ENCODE results near the gene GADD45B.

Gene GADD45B

GRCh38 chr19:2434267-2434666 lies 41.7 kb upstream of the GADD45B start:
- Histone ChIP-seq H3K4me2 (ENCODE audit: low read length) (no peak overlapping the region), H3K9me3 (ENCODE audit: control insufficient read depth, insufficient read depth, low read length) (no peaks in the 10 kb centered on the region), H3K27ac (ENCODE audit: low read depth, low read length) (no peak overlapping the region), H3K36me3 (ENCODE audit: control insufficient read depth, low read length) (peaks cover 74% of the 10 kb centered on the region), H3K79me2 (ENCODE audit: control insufficient read depth, low read length) (peaks cover 9% of the 10 kb centered on the region), H4K20me1 (ENCODE audit: control insufficient read depth, insufficient read depth, low read depth, low read length) (no peaks in the 10 kb centered on the region), H3K27me3 (ENCODE audit: control insufficient read depth, low read length) (no peaks in the 10 kb centered on the region), H3F3A (ENCODE audit: control insufficient read depth, insufficient read depth) (no peaks in the 10 kb centered on the region; the same call in 1 of the 2 replicates), H3K4me1 (ENCODE audit: control insufficient read depth, low read length) (no peaks in the 10 kb centered on the region), H3K4me3 (ENCODE audit: low read length) (no peak overlapping the region), H3K9me2 (replicated peaks; ENCODE audit: control insufficient read depth, low read length) (no peaks in the 10 kb centered on the region)
- TF ChIP-seq EZH2phosphoT487 (IDR thresholded peaks at IDR 0.05; ENCODE audit: borderline replicate concordance, low read length) (no peak), CTCF (IDR thresholded peaks at IDR 0.05; ENCODE audit: low read depth, low read length, poor library complexity, severe bottlenecking) (no peak)

DNA sequence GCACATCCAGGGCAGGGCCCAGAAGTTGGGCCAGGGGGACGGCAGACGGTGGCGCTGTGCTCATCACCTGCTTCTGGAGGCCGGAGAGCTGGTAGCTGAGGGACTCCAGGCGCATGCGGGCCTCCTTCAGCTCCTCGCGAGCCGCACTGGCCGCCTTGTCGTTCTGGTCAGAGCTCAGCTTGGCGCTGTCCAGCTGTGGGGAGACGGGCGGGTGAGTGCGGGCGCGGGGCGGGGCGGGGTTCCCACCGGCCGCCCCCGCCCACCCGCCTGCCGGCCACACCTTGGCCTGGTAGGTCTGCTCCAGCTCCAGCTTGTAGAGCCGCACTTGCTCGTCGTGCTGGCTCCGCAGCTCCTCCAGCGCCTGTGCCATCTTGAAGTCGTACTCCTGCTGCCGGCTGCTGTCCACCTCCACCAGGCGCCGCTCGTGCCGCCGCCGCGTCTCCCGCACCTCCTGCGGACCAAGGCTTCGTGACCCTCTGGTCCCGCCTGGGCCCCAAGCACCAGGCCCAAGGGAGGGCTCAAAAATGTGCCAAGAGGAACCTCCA lies 41.1 kb upstream of the GADD45B start:
- H3K9me2 ChIP-seq (replicated peaks; ENCODE audit: control insufficient read depth, low read length): no peaks in the 10 kb centered on the region
- peaks cover 11% of the 10 kb centered on the region for H3K79me2 ChIP-seq (ENCODE audit: control insufficient read depth, low read length)
- TF ChIP-seq CTCF (IDR thresholded peaks at IDR 0.05; ENCODE audit: low read depth, low read length, poor library complexity, severe bottlenecking): no peak
- no peak for TF ChIP-seq EZH2phosphoT487 (IDR thresholded peaks at IDR 0.05; ENCODE audit: borderline replicate concordance, low read length)
- H3K9me3 ChIP-seq (ENCODE audit: control insufficient read depth, insufficient read depth, low read length): no peaks in the 10 kb centered on the region
- no peaks in the 10 kb centered on the region for H3K27me3 ChIP-seq (ENCODE audit: control insufficient read depth, low read length)
- no peaks in the 10 kb centered on the region for H4K20me1 ChIP-seq (ENCODE audit: control insufficient read depth, insufficient read depth, low read depth, low read length)
- no peak overlapping the region for H3K4me3 ChIP-seq (ENCODE audit: low read length)
- H3K36me3 ChIP-seq (ENCODE audit: control insufficient read depth, low read length): peaks cover 72% of the 10 kb centered on the region
- no peaks in the 10 kb centered on the region; the same call in 1 of the 2 replicates for H3F3A ChIP-seq (ENCODE audit: control insufficient read depth, insufficient read depth)
- H3K4me1 ChIP-seq (ENCODE audit: control insufficient read depth, low read length): no peaks in the 10 kb centered on the region
- H3K27ac ChIP-seq (ENCODE audit: low read depth, low read length): no peak overlapping the region
- H3K4me2 ChIP-seq (ENCODE audit: low read length): no peak overlapping the region

DNA sequence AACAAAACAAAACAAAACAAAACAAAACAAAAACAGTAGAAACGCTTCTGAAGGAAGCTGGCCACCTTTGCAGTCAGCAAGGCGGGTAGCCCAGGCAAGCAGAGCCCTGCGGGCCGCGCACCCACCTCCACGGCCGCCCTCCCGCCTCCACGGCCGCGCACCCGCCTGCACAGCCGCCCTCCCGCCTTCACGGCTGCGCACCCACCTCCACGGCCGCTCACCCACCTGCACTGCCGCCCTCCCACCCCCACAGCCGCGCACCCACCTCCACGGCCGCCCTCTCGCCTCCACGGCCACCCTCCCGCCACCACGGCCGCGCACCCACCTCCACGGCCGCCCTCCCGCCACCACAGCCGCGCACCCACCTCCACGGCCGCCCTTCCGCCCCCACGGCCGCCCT lies 39.5 kb upstream of the GADD45B start:
- H3K4me2 ChIP-seq (ENCODE audit: low read length): no peak overlapping the region
- TF ChIP-seq CTCF (IDR thresholded peaks at IDR 0.05; ENCODE audit: low read depth, low read length, poor library complexity, severe bottlenecking): no peak
- no peak for TF ChIP-seq EZH2phosphoT487 (IDR thresholded peaks at IDR 0.05; ENCODE audit: borderline replicate concordance, low read length)
- H3K27me3 ChIP-seq (ENCODE audit: control insufficient read depth, low read length): no peaks in the 10 kb centered on the region
- peaks cover 22% of the 10 kb centered on the region for H3K79me2 ChIP-seq (ENCODE audit: control insufficient read depth, low read length)
- no peaks in the 10 kb centered on the region for H3K9me2 ChIP-seq (replicated peaks; ENCODE audit: control insufficient read depth, low read length)
- H3K4me1 ChIP-seq (ENCODE audit: control insufficient read depth, low read length): no peaks in the 10 kb centered on the region
- no peaks in the 10 kb centered on the region for H3K9me3 ChIP-seq (ENCODE audit: control insufficient read depth, insufficient read depth, low read length)
- no peak overlapping the region for H3K27ac ChIP-seq (ENCODE audit: low read depth, low read length)
- H4K20me1 ChIP-seq (ENCODE audit: control insufficient read depth, insufficient read depth, low read depth, low read length): no peaks in the 10 kb centered on the region
- no peak overlapping the region for H3K4me3 ChIP-seq (ENCODE audit: low read length)
- H3K36me3 ChIP-seq (ENCODE audit: control insufficient read depth, low read length): peaks cover 68% of the 10 kb centered on the region
- H3F3A ChIP-seq (ENCODE audit: control insufficient read depth, insufficient read depth): no peaks in the 10 kb centered on the region; the same call in 1 of the 2 replicates
